HG02870 (cell line): Measurements from ENCODE around the gene ESPL1.

ENCODE experiments used
- ATAC-seq: cut with Tn5 transposase; IDR thresholded peaks from one replicate; pipeline ENCODE4 v1.9.1; 2021; ENCODE audit warnings: mild to moderate bottlenecking, moderate library complexity; ENCODE audit not compliant: unreplicated experiment

The ESPL1 gene

GRCh38 chr12:53230108-53230845 is 37.8 kb upstream of the ESPL1 start:
- no peak for ATAC-seq

- no peak for ATAC-seq
These were observed 36.5 kb upstream of the ESPL1 start for GRCh38 chr12:53231671-53231920.

- no peak for ATAC-seq
These were observed 36.0 kb upstream of the ESPL1 start, which contains the start of gene RARG for GRCh38 chr12:53231921-53232645. RARG (minus strand) TSS chr12:53232209; CDS start chr12:53227545, 4,664 bp downstream.

GRCh38 chr12:53232646-53233461 is 35.2 kb upstream of the ESPL1 start:
- ATAC-seq = no peak

- no peak for ATAC-seq
These were observed 34.4 kb upstream of the ESPL1 start for GRCh38 chr12:53233671-53234121.

GRCh38 chr12:53234271-53234914 is 33.7 kb upstream of the ESPL1 start:
- ATAC-seq = no peak

GRCh38 chr12:53235164-53235563 is 32.9 kb upstream of the ESPL1 start:
- no peak for ATAC-seq

- ATAC-seq = no peak
These were observed 32.2 kb upstream of the ESPL1 start for GRCh38 chr12:53235742-53236442.

GRCh38 chr12:53236443-53237111 is 31.5 kb upstream of the ESPL1 start:
- no peak for ATAC-seq

GRCh38 chr12:53239643-53240258 is 28.3 kb upstream of the ESPL1 start:
- no peak for ATAC-seq

- ATAC-seq = no peak
These were observed 26.3 kb upstream of the ESPL1 start for GRCh38 chr12:53241623-53242412.

GRCh38 chr12:53244337-53244736 is 23.8 kb upstream of the ESPL1 start:
- ATAC-seq = no peak

- no peak for ATAC-seq
These were observed 22.8 kb upstream of the ESPL1 start for GRCh38 chr12:53245286-53245685.

GRCh38 chr12:53251477-53252348 is 16.4 kb upstream of the ESPL1 start:
- ATAC-seq = peak; percentile 62

- ATAC-seq = no peak
These were observed 15.7 kb upstream of the ESPL1 start for GRCh38 chr12:53252349-53252916.

- no peak for ATAC-seq
These were observed 14.8 kb upstream of the ESPL1 start for GRCh38 chr12:53253298-53253697.

- ATAC-seq = no peak
These were observed 13.1 kb upstream of the ESPL1 start for GRCh38 chr12:53254816-53255545.
